B cell (primary cell): Measurements from ENCODE around the gene SFMBT1.

Source experiments
- CTCF ChIP-seq: fragments of 200-600 bp; IDR thresholded peaks from one replicate; pipeline ENCODE4 v1.8.0; 2022; ENCODE audit warnings: antibody characterized with exemption, mild to moderate bottlenecking
- EZH2 ChIP-seq: IDR thresholded peaks from 2 replicates; pipeline ENCODE4 v1.6.1; 2012; ENCODE audit warnings: borderline replicate concordance, low read depth, mild to moderate bottlenecking, moderate library complexity, low read length; ENCODE audit not compliant: insufficient read depth, poor library complexity, severe bottlenecking

- TF ChIP-seq CTCF (no peak), EZH2 (no peak)
Measured at GRCh38 chr3:52892290-52892624, 153.6 kb downstream of the SFMBT1 start.
